ENCODE data around the gene GPA33.
A peak's percentile ranks its signal among the peaks of the same experiment; 100 is the strongest.

GPA33 gene

DNA sequence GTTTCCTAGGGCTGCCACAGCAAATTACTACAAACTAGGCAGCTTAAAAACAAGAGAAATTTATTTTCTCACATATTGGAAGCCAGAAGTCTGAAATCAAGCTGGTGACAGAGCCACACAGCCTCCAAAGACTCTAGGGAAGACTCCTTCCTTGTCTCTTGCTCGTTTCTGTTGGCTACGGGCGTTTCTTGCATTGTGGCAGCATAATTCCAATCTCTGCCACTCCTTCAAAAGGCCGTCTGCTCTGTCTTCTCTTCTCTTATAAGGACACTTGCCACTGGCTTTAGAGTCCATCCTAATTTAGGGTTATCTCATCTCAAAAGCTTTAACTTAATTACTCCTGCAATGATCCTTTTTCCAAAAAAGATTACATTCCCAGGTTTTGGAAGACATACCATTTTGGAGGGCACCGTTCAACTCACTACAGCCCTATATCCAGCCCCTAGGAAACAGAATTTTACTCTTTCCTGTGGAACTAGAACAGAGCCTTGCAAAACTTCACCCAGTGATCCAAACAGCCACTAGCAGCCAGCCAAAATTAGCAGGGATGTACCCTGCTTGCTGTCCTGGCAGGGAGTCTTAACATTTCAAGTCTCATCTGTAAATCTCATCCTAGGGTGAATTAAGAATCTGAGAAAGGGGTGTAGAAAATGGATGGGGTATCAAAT is 12.9 kb upstream of the GPA33 start:
- no peak overlapping the region for H3K4me3 ChIP-seq (replicated peaks; ENCODE audit: low read depth, low read length)
- TF ChIP-seq, protein P1, sequence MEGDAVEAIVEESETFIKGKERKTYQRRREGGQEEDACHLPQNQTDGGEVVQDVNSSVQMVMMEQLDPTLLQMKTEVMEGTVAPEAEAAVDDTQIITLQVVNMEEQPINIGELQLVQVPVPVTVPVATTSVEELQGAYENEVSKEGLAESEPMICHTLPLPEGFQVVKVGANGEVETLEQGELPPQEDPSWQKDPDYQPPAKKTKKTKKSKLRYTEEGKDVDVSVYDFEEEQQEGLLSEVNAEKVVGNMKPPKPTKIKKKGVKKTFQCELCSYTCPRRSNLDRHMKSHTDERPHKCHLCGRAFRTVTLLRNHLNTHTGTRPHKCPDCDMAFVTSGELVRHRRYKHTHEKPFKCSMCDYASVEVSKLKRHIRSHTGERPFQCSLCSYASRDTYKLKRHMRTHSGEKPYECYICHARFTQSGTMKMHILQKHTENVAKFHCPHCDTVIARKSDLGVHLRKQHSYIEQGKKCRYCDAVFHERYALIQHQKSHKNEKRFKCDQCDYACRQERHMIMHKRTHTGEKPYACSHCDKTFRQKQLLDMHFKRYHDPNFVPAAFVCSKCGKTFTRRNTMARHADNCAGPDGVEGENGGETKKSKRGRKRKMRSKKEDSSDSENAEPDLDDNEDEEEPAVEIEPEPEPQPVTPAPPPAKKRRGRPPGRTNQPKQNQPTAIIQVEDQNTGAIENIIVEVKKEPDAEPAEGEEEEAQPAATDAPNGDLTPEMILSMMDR (IDR thresholded peaks at IDR 0.05; ENCODE audit: low read depth, low read length, missing control alignments): no peak
- no peak for DNase-seq (ENCODE audit: extremely low read depth, low read depth)

GRCh38 chr1:167101754-167102153 is 11.6 kb upstream of the GPA33 start:
- H3K4me3 ChIP-seq (replicated peaks; ENCODE audit: low read depth, low read length): no peak overlapping the region
- no peak for DNase-seq (ENCODE audit: extremely low read depth, low read depth)
- TF ChIP-seq, protein P1 (IDR thresholded peaks at IDR 0.05; ENCODE audit: low read depth, low read length, missing control alignments): no peak

- DNase-seq (ENCODE audit: extremely low read depth, low read depth): no peak
- TF ChIP-seq, protein P1 (IDR thresholded peaks at IDR 0.05; ENCODE audit: low read depth, low read length, missing control alignments): no peak
- no peak overlapping the region for H3K4me3 ChIP-seq (replicated peaks; ENCODE audit: low read depth, low read length)
These were observed 10.6 kb upstream of the GPA33 start for GRCh38 chr1:167100730-167101129.

GRCh38 chr1:167099851-167100250 is 9.7 kb upstream of the GPA33 start:
- no peak for DNase-seq (ENCODE audit: extremely low read depth, low read depth)
- H3K4me3 ChIP-seq (replicated peaks; ENCODE audit: low read depth, low read length): no peak overlapping the region
- TF ChIP-seq, protein P1 (IDR thresholded peaks at IDR 0.05; ENCODE audit: low read depth, low read length, missing control alignments): no peak

- TF ChIP-seq, protein P1 (IDR thresholded peaks at IDR 0.05; ENCODE audit: low read depth, low read length, missing control alignments): no peak
- peak; percentile 87 for DNase-seq (ENCODE audit: extremely low read depth, low read depth)
- H3K4me3 ChIP-seq (replicated peaks; ENCODE audit: low read depth, low read length): no peak overlapping the region
These were observed 5.2 kb upstream of the GPA33 start for GRCh38 chr1:167095368-167095767.

DNA sequence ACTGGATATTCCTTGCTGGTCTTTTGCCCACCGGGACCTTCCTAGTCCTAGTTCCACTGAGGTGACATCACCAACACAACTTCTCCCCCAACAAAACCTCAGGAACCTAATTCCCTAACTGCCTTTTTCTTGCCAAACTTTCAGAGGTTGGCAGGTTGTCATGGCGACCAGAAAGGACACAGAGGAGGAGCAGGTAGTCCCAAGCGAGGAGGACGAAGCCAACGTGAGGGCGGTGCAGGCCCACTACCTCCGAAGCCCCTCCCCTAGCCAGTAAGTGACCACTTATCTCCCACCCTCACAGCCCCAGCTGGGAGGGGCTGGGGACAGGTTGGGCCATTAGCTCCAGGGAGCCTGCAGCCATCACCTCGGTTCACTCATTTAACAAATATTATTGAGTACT is 4.5 kb upstream of the GPA33 start:
- H3K4me3 ChIP-seq (replicated peaks; ENCODE audit: low read depth, low read length): no peak overlapping the region
- DNase-seq (ENCODE audit: extremely low read depth, low read depth): no peak
- TF ChIP-seq, protein P1 (IDR thresholded peaks at IDR 0.05; ENCODE audit: low read depth, low read length, missing control alignments): no peak
